Effector memory CD8-positive, alpha-beta T cell (primary cell): ENCODE data around the gene BMPR2.
"Not testable (repeated sequence)": the region's sequence is repeated elsewhere in the genome, so short reads cannot be mapped to it uniquely, and the experiment has no call there.

Experiments
- ATAC-seq: fragments of 150-1000 bp; cut with Tn5 transposase; replicated peaks from 2 replicates; pipeline ENCODE4 v1.10.0; 2021; ENCODE audit warnings: mild to moderate bottlenecking, moderate library complexity
- DNase-seq, 3 experiments: peaks; one replicate each; pipeline ENCODE4 v3.0.0; 2021
- H3K27ac Mint-ChIP-seq, 2 donors: one replicate each; pipeline ENCODE4 v1.8.0; 2022; ENCODE audit warnings: mild to moderate bottlenecking in 2 of 2, mixed read lengths in 2 of 2, moderate library complexity in 2 of 2
- H3K27me3 Mint-ChIP-seq, 2 donors: one replicate each; pipeline ENCODE4 v1.8.0; 2022; ENCODE audit warnings: mixed read lengths in 2 of 2
- H3K36me3 Mint-ChIP-seq: one replicate; pipeline ENCODE4 v1.8.0; 2022; ENCODE audit warnings: mild to moderate bottlenecking, moderate library complexity, mixed read lengths; ENCODE audit not compliant: insufficient read depth
- H3K4me1 Mint-ChIP-seq, 2 donors: one replicate each; pipeline ENCODE4 v1.8.0; 2022; ENCODE audit warnings: low read depth in 2 of 2, mixed read lengths in 2 of 2
- H3K4me3 Mint-ChIP-seq, 2 donors: one replicate each; pipeline ENCODE4 v1.8.0; 2022; ENCODE audit warnings: mild to moderate bottlenecking in 2 of 2, mixed read lengths in 2 of 2, moderate library complexity in 2 of 2
- H3K9me3 Mint-ChIP-seq, 2 donors: one replicate each; pipeline ENCODE4 v1.8.0; 2022; ENCODE audit warnings: mixed read lengths in 2 of 2

Gene BMPR2

GRCh38 chr2:202494300-202495229 is 118.4 kb downstream of the BMPR2 start:
- H3K9me3 Mint-ChIP-seq: no peaks in the 10 kb centered on the region
- H3K4me1 Mint-ChIP-seq: peaks cover 0 to 2% of the 10 kb centered on the region in 2 donors

GRCh38 chr2:202495230-202495604 is 119.1 kb downstream of the BMPR2 start:
- no peak overlapping the region for H3K4me3 Mint-ChIP-seq
- peaks cover 0 to 2% of the 10 kb centered on the region in 2 donors for H3K4me1 Mint-ChIP-seq
- no peaks in the 10 kb centered on the region for H3K9me3 Mint-ChIP-seq
- H3K36me3 Mint-ChIP-seq: no peaks in the 10 kb centered on the region
- no peak overlapping the region for H3K27ac Mint-ChIP-seq
- no peak for ATAC-seq
- H3K27me3 Mint-ChIP-seq: no peaks in the 10 kb centered on the region
- no peak for DNase-seq

More at GRCh38 chr2:202494300-202495229, 118.4 kb downstream of the BMPR2 start:
- Mint-ChIP-seq H3K27ac (peak overlapping the region in 1 of 2 donors; percentile 20), H3K27me3 (no peaks in the 10 kb centered on the region), H3K36me3 (no peaks in the 10 kb centered on the region), H3K4me3 (no peak overlapping the region)
- DNase-seq (no peak), ATAC-seq (no peak)

- H3K4me3 Mint-ChIP-seq, H3K27ac Mint-ChIP-seq, H3K9me3 Mint-ChIP-seq, DNase-seq, H3K4me1 Mint-ChIP-seq, H3K36me3 Mint-ChIP-seq, H3K27me3 Mint-ChIP-seq, ATAC-seq: not testable (repeated sequence)
Measured at GRCh38 chr2:202496835-202497472, 120.8 kb downstream of the BMPR2 start.

- not testable (repeated sequence) for H3K27me3 Mint-ChIP-seq, H3K4me1 Mint-ChIP-seq, H3K36me3 Mint-ChIP-seq, H3K27ac Mint-ChIP-seq, DNase-seq, ATAC-seq, H3K4me3 Mint-ChIP-seq, H3K9me3 Mint-ChIP-seq
Measured at GRCh38 chr2:202497473-202497866, 121.3 kb downstream of the BMPR2 start.

- H3K4me1 Mint-ChIP-seq, H3K27ac Mint-ChIP-seq, H3K9me3 Mint-ChIP-seq, H3K4me3 Mint-ChIP-seq, DNase-seq, ATAC-seq, H3K27me3 Mint-ChIP-seq, H3K36me3 Mint-ChIP-seq: not testable (repeated sequence)
Measured at GRCh38 chr2:202499841-202500240, 123.7 kb downstream of the BMPR2 start.

GRCh38 chr2:202503276-202503675 is 127.1 kb downstream of the BMPR2 start:
- not testable (repeated sequence) for H3K36me3 Mint-ChIP-seq, H3K27ac Mint-ChIP-seq, H3K9me3 Mint-ChIP-seq, H3K27me3 Mint-ChIP-seq, ATAC-seq, H3K4me3 Mint-ChIP-seq, DNase-seq, H3K4me1 Mint-ChIP-seq

- H3K27me3 Mint-ChIP-seq: no peaks in the 10 kb centered on the region
- H3K36me3 Mint-ChIP-seq: no peaks in the 10 kb centered on the region
- ATAC-seq (no peak), DNase-seq (no peak)
- H3K4me3 Mint-ChIP-seq: no peak overlapping the region
- H3K27ac Mint-ChIP-seq: no peak overlapping the region
- H3K9me3 Mint-ChIP-seq: no peaks in the 10 kb centered on the region
- H3K4me1 Mint-ChIP-seq: peaks cover 0 to 3% of the 10 kb centered on the region in 2 donors
Measured at GRCh38 chr2:202508686-202509085, 132.6 kb downstream of the BMPR2 start.

- ATAC-seq (no peak), DNase-seq (no peak)
- H3K36me3 Mint-ChIP-seq: peaks cover 6% of the 10 kb centered on the region
- H3K27ac Mint-ChIP-seq: no peak overlapping the region
- no peaks in the 10 kb centered on the region for H3K9me3 Mint-ChIP-seq
- H3K4me3 Mint-ChIP-seq: no peak overlapping the region
- no peaks in the 10 kb centered on the region for H3K4me1 Mint-ChIP-seq
- H3K27me3 Mint-ChIP-seq: no peaks in the 10 kb centered on the region
Measured at GRCh38 chr2:202510911-202511310, 134.8 kb downstream of the BMPR2 start.

GRCh38 chr2:202512176-202512575 is 136.0 kb downstream of the BMPR2 start:
- no peaks in the 10 kb centered on the region for H3K9me3 Mint-ChIP-seq
- ATAC-seq (no peak), DNase-seq (no peak)

GRCh38 chr2:202514732-202515131 is 138.6 kb downstream of the BMPR2 start:
- no peak overlapping the region for H3K4me3 Mint-ChIP-seq
- ATAC-seq: no peak
- no peak for DNase-seq
- no peaks in the 10 kb centered on the region for H3K27me3 Mint-ChIP-seq
- no peaks in the 10 kb centered on the region for H3K9me3 Mint-ChIP-seq
- peaks cover 14% of the 10 kb centered on the region for H3K36me3 Mint-ChIP-seq
- no peak overlapping the region for H3K27ac Mint-ChIP-seq
- no peaks in the 10 kb centered on the region for H3K4me1 Mint-ChIP-seq

More at GRCh38 chr2:202512176-202512575, 136.0 kb downstream of the BMPR2 start:
- H3K4me1 Mint-ChIP-seq: no peaks in the 10 kb centered on the region
- H3K4me3 Mint-ChIP-seq: no peak overlapping the region
- no peaks in the 10 kb centered on the region for H3K27me3 Mint-ChIP-seq
- no peak overlapping the region for H3K27ac Mint-ChIP-seq
- peaks cover 6% of the 10 kb centered on the region for H3K36me3 Mint-ChIP-seq

- ATAC-seq: no peak
- Mint-ChIP-seq H3K36me3 (peaks cover 18% of the 10 kb centered on the region), H3K4me3 (no peak overlapping the region), H3K27me3 (no peaks in the 10 kb centered on the region), H3K4me1 (no peaks in the 10 kb centered on the region), H3K9me3 (no peaks in the 10 kb centered on the region), H3K27ac (no peak overlapping the region)
- no peak for DNase-seq
Measured at GRCh38 chr2:202519453-202519852, 143.3 kb downstream of the BMPR2 start.

GRCh38 chr2:202521470-202521869 is 145.3 kb downstream of the BMPR2 start:
- H3K4me1 Mint-ChIP-seq: no peaks in the 10 kb centered on the region
- H3K27ac Mint-ChIP-seq: no peak overlapping the region
- no peaks in the 10 kb centered on the region for H3K9me3 Mint-ChIP-seq
- no peak for DNase-seq
- H3K27me3 Mint-ChIP-seq: no peaks in the 10 kb centered on the region
- peaks cover 16% of the 10 kb centered on the region for H3K36me3 Mint-ChIP-seq
- ATAC-seq: no peak
- H3K4me3 Mint-ChIP-seq: no peak overlapping the region

- ATAC-seq: no peak
- Mint-ChIP-seq H3K36me3 (peaks cover 16% of the 10 kb centered on the region), H3K27me3 (no peaks in the 10 kb centered on the region), H3K27ac (no peak overlapping the region), H3K4me1 (peaks cover 2 to 11% of the 10 kb centered on the region in 2 donors), H3K4me3 (peak overlapping the region in 1 of 2 donors; percentile 35), H3K9me3 (no peaks in the 10 kb centered on the region)
- DNase-seq: no peak
Measured at GRCh38 chr2:202529389-202529788, 153.3 kb downstream of the BMPR2 start.

- H3K9me3 Mint-ChIP-seq: no peaks in the 10 kb centered on the region
- DNase-seq (no peak), ATAC-seq (no peak)
- H3K27ac Mint-ChIP-seq: peak overlapping the region in 1 of 2 donors; percentile 36
- H3K4me1 Mint-ChIP-seq: peaks cover 2 to 11% of the 10 kb centered on the region in 2 donors
- no peaks in the 10 kb centered on the region for H3K27me3 Mint-ChIP-seq
- H3K36me3 Mint-ChIP-seq: peaks cover 11% of the 10 kb centered on the region
- H3K4me3 Mint-ChIP-seq: no peak overlapping the region
Measured at GRCh38 chr2:202530038-202530437, 153.9 kb downstream of the BMPR2 start.
